Subcutaneous abdominal adipose tissue (tissue), 5 donors: Measurements from ENCODE around the gene ORM2.

Experiments used
- H3K27ac ChIP-seq: one replicate; pipeline ENCODE4 v1.7.0; 2013; ENCODE audit warnings: low read depth, mild to moderate bottlenecking, inconsistent platforms, low read length, moderate library complexity
- H3K27me3 ChIP-seq, 5 donors: one replicate each; pipeline ENCODE4 v1.7.0; 2013; ENCODE audit warnings: low read length in 5 of 5, inconsistent platforms in 1 of 5; ENCODE audit not compliant: control insufficient read depth in 5 of 5, insufficient read depth in 4 of 5
- H3K36me3 ChIP-seq, 5 donors: one replicate each; pipeline ENCODE4 v1.7.0; 2013; ENCODE audit warnings: low read length in 5 of 5; ENCODE audit not compliant: control insufficient read depth in 5 of 5, insufficient read depth in 5 of 5
- H3K4me1 ChIP-seq, 5 donors: one replicate each; pipeline ENCODE4 v1.7.0; 2013; ENCODE audit warnings: low read length in 5 of 5, mild to moderate bottlenecking in 3 of 5, moderate library complexity in 1 of 5; ENCODE audit not compliant: control insufficient read depth in 5 of 5, insufficient read depth in 5 of 5
- H3K4me3 ChIP-seq, 5 donors: one replicate each; pipeline ENCODE4 v1.7.0; 2013; ENCODE audit warnings: low read length in 5 of 5, low read depth in 1 of 5
- H3K9ac ChIP-seq, 5 donors: one replicate each; pipeline ENCODE4 v1.7.0; 2013; ENCODE audit warnings: low read length in 5 of 5, mild to moderate bottlenecking in 4 of 5, moderate library complexity in 3 of 5
- H3K9me3 ChIP-seq, 5 donors: one replicate each; pipeline ENCODE4 v1.7.0; 2013; ENCODE audit warnings: low read length in 5 of 5; ENCODE audit not compliant: control insufficient read depth in 5 of 5
- donor health status: healthy.
- donor health status: healthy.
- donor health status: healthy.
- donor health status: healthy.
- donor health status: healthy.

The ORM2 gene

GRCh38 chr9:114303571-114303970 is 26.1 kb upstream of the ORM2 start:
- no peak overlapping the region for H3K27ac ChIP-seq
- H3K4me3 ChIP-seq = no peak overlapping the region
- H3K9ac ChIP-seq = no peak overlapping the region
- no peaks in the 10 kb centered on the region for H3K9me3 ChIP-seq
- H3K4me1 ChIP-seq = peaks cover 0 to 12% (median 6%) of the 10 kb centered on the region in 5 donors
- no peaks in the 10 kb centered on the region for H3K27me3 ChIP-seq
- peaks cover 0 to 6% (median 0%) of the 10 kb centered on the region in 5 donors for H3K36me3 ChIP-seq

- Histone ChIP-seq H3K27ac (no peak overlapping the region), H3K27me3 (no peaks in the 10 kb centered on the region), H3K36me3 (peaks cover 0 to 6% (median 0%) of the 10 kb centered on the region in 5 donors), H3K9me3 (no peaks in the 10 kb centered on the region), H3K4me3 (no peak overlapping the region), H3K9ac (no peak overlapping the region), H3K4me1 (peaks cover 0 to 8% (median 6%) of the 10 kb centered on the region in 5 donors)
Measured at GRCh38 chr9:114303977-114304376, 25.7 kb upstream of the ORM2 start.

DNA sequence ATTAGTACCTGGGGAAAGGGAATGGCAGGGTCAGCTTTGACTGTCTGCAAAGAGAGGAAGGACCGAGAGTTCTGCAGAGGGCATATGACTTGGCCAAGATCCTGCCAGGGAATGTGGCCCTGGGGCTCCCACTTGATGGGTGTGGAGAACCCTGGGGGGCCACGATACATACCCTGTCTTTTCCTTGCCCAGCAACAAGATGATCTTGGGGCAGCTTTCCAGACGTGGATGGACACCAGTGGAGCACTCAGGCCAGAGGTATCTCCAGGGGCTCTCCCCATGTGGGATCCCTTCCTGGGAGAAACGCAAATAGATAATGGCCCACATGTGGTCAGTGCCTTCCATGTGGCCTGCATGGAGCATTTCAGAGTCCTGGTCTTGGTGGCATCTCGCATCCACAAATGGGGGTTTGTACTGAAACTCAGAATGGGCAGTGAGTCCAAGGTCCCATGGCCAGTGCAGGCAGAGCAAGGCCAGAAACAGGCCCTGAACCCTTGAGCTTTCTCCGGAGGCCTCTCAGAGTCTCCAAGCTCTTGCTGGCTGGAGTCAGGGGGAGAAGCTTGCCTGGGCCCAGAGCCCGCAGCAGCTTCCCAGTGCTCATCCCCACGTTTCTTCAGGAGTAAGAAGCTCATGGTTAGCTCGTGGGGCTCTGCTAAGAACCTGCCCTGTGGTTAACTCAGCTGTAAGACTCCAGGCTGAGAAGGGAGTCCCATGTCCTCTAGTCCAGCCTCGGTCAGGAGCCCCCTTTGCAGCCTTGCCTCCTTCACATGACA is 25.1 kb upstream of the ORM2 start:
- no peak overlapping the region for H3K9ac ChIP-seq
- no peaks in the 10 kb centered on the region for H3K27me3 ChIP-seq
- no peak overlapping the region for H3K27ac ChIP-seq
- peaks cover 0 to 6% (median 0%) of the 10 kb centered on the region in 5 donors for H3K36me3 ChIP-seq
- no peak overlapping the region for H3K4me3 ChIP-seq
- peaks cover 0 to 6% (median 3%) of the 10 kb centered on the region in 5 donors for H3K4me1 ChIP-seq
- no peaks in the 10 kb centered on the region for H3K9me3 ChIP-seq

GRCh38 chr9:114307899-114308267 is 21.8 kb upstream of the ORM2 start:
- peaks cover 0 to 3% (median 0%) of the 10 kb centered on the region in 5 donors for H3K36me3 ChIP-seq
- no peak overlapping the region for H3K9ac ChIP-seq
- H3K4me1 ChIP-seq = peaks cover 0 to 6% (median 3%) of the 10 kb centered on the region in 5 donors
- H3K27me3 ChIP-seq = no peaks in the 10 kb centered on the region
- H3K27ac ChIP-seq = no peak overlapping the region
- no peak overlapping the region for H3K4me3 ChIP-seq
- no peaks in the 10 kb centered on the region for H3K9me3 ChIP-seq

- H3K27ac ChIP-seq = no peak overlapping the region
- no peaks in the 10 kb centered on the region for H3K9me3 ChIP-seq
- H3K27me3 ChIP-seq = no peaks in the 10 kb centered on the region
- H3K4me1 ChIP-seq = peaks cover 0 to 6% (median 3%) of the 10 kb centered on the region in 5 donors
- H3K9ac ChIP-seq = no peak overlapping the region
- H3K36me3 ChIP-seq = peaks cover 0 to 3% (median 0%) of the 10 kb centered on the region in 5 donors
- no peak overlapping the region for H3K4me3 ChIP-seq
Measured at GRCh38 chr9:114308361-114308950, 21.2 kb upstream of the ORM2 start.

DNA sequence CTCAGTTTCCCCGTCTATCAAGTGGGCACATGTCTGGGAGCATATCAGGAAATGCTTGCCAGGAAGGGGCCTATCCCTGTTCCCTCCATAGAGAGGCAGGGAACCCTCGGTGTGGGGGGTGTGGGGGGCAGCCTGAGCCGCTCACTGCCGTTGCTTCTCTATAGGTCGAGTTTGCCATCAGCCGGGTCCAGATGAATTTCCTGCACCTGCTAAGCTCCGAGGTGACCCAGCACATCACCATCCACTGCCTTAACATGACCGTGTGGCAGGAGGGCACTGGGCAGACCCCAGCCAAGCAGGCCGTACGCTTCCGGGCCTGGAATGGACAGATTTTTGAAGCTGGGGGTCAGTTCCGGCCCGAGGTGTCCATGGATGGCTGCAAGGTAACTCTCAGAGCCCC is 20.6 kb upstream of the ORM2 start:
- Histone ChIP-seq H3K36me3 (peaks cover 0 to 3% (median 0%) of the 10 kb centered on the region in 5 donors), H3K27me3 (no peaks in the 10 kb centered on the region), H3K4me1 (peaks cover 0 to 6% (median 3%) of the 10 kb centered on the region in 5 donors), H3K4me3 (no peak overlapping the region), H3K27ac (no peak overlapping the region), H3K9me3 (no peaks in the 10 kb centered on the region), H3K9ac (no peak overlapping the region)

DNA sequence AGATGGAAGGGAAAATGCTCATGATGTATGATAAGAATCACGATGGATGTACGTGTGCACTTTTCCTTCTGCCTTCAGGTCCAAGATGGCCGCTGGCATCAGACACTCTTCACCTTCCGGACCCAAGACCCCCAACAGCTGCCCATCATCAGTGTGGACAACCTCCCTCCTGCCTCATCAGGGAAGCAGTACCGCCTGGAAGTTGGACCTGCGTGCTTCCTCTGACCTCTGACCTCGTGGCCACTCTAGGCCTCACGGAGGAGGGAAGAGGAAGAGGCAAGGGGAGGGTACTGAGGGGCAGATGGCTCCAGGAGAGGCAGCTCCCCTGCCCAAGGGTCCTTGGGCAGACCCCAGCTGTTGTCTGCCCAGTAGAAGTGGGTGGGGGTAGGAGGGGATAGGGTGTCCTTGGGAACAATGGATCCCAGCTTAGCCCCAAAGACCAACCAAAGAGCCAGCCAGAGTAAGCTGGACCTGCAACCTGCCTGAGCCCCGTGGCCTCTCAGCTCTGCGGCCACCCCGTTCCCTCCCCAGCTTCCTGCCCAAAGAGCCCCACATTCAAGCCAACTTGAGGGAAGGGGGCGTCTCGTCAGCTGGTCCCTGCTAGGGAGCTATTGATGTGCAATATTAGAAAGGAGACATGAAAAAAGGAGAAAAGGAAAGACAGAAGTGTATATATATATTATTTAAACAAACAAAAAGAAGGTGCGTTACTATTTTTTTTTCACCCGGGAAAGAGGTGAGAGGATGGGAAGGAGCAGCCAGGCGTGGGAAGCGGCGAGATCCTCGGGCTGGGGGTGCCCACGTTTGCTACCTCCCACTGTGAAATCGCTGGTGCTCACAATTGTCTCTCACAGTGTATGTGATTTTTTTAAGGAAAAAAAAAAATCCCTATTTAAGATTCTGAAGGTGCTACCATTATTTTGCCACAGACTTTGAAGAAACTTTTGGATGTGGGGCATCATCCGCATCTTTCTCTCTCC is 18.9 kb upstream of the ORM2 start:
- H3K9me3 ChIP-seq = peaks cover 0 to 5% (median 3%) of the 10 kb centered on the region in 5 donors
- no peak overlapping the region for H3K9ac ChIP-seq
- H3K27me3 ChIP-seq = no peaks in the 10 kb centered on the region
- peaks cover 0 to 3% (median 0%) of the 10 kb centered on the region in 5 donors for H3K36me3 ChIP-seq
- peaks cover 0 to 8% (median 2%) of the 10 kb centered on the region in 5 donors for H3K4me1 ChIP-seq
- H3K4me3 ChIP-seq = no peak overlapping the region
- H3K27ac ChIP-seq = no peak overlapping the region

GRCh38 chr9:114311571-114312512 is 17.8 kb upstream of the ORM2 start:
- Histone ChIP-seq H3K9me3 (peaks cover 0 to 5% (median 3%) of the 10 kb centered on the region in 5 donors), H3K27ac (no peak overlapping the region), H3K9ac (no peak overlapping the region), H3K27me3 (no peaks in the 10 kb centered on the region), H3K4me1 (peaks cover 0 to 12% (median 2%) of the 10 kb centered on the region in 5 donors), H3K36me3 (peaks cover 0 to 3% (median 0%) of the 10 kb centered on the region in 5 donors), H3K4me3 (no peak overlapping the region)

DNA sequence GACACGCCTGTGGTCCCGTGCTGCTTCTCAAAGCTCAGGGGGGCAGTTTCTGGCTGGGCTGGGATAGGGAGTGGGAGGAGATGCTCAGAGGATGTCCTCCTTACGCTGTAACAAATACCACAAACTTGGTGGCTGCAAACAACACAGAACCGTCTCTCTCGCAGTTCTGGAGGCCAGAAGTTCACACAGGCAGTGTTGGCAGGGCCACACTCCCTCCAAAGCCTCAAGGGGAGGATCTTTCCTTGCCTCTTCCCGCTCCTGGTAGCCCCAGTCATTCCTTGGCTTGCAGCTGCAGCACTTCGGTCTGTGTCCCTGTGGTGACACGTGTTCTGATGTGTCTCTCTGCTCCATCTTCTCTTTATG is 17.2 kb upstream of the ORM2 start:
- Histone ChIP-seq H3K4me1 (peaks cover 0 to 12% (median 2%) of the 10 kb centered on the region in 5 donors), H3K36me3 (peaks cover 0 to 3% (median 0%) of the 10 kb centered on the region in 5 donors), H3K9me3 (peaks cover 0 to 5% (median 3%) of the 10 kb centered on the region in 5 donors), H3K4me3 (no peak overlapping the region), H3K27ac (no peak overlapping the region), H3K27me3 (no peaks in the 10 kb centered on the region), H3K9ac (no peak overlapping the region)
